Measurements from ENCODE around the gene HSP90B1. TPM values are rescaled to one million over a fixed set of nuclear protein-coding genes. Genes with fewer than 3 reads are reported as not detected.

The HSP90B1 gene
- total RNA-seq, 4 donors from 2014 or later: 236 to 475 (median 401) TPM

- Histone ChIP-seq H3K27me3 (no peaks in the 10 kb centered on the region), H3K27ac (peak overlapping the region; percentile 52 to 73), H3K9me3 (no peaks in the 10 kb centered on the region), H3K4me1 (no peaks in the 10 kb centered on the region), H3K36me3 (no peaks in the 10 kb centered on the region), H3K4me3 (no peak overlapping the region)
- intact Hi-C loops (cut with DNase I; ENCODE audit: low total_unique reads): no loop called here
- no peak for DNase-seq
- TF ChIP-seq CTCF (IDR thresholded peaks at IDR 0.05): no peak
Observed at GRCh38 chr12:103996595-103996994, 66.4 kb downstream of the HSP90B1 start.

GRCh38 chr12:103997286-103997900 is 67.2 kb downstream of the HSP90B1 start:
- Histone ChIP-seq H3K27ac (peak overlapping the region; percentile 52 to 73), H3K27me3 (no peaks in the 10 kb centered on the region), H3K36me3 (no peaks in the 10 kb centered on the region), H3K9me3 (no peaks in the 10 kb centered on the region), H3K4me3 (peak overlapping the region in 1 of 2 donors; percentile 23), H3K4me1 (no peaks in the 10 kb centered on the region)
- peak; percentile 69 to 86 for DNase-seq
- intact Hi-C loops (cut with DNase I; ENCODE audit: low total_unique reads): no loop called here
- TF ChIP-seq CTCF (IDR thresholded peaks at IDR 0.05) (no peak), POLR2A (IDR thresholded peaks at IDR 0.05) (no peak)

Other genes starting within 250 kb of the HSP90B1 start
- gene NT5DC3, start 89.2 kb upstream of the HSP90B1 start, total RNA-seq: 10 to 100 TPM in 3 of 4 donors, 1 to 10 TPM in 1; 5.6 to 60.9 (median 15.9) TPM
- 10 to 100 TPM in 3 of 4 donors, 1 to 10 TPM in 1; 8.7 to 46.3 (median 19.9) TPM for gene TDG, start 35.5 kb downstream of the HSP90B1 start, total RNA-seq
- 10 to 100 TPM in 3 of 4 donors, 1 to 10 TPM in 1; 2.6 to 93.0 (median 17.7) TPM for gene GLT8D2, start 119.8 kb downstream of the HSP90B1 start, total RNA-seq
- gene HCFC2, start 134.1 kb downstream of the HSP90B1 start, total RNA-seq: 10 to 100 TPM in 3 of 4 donors, 1 to 10 TPM in 1; 10.0 to 61.0 (median 29.1) TPM
- gene NFYB, start 207.8 kb downstream of the HSP90B1 start, total RNA-seq: 10 to 100 TPM; 40.9 to 63.0 (median 44.9) TPM

All from uterus (tissue), 4 donors.